HepG2 (cell line): Measurements from ENCODE around the gene RERE. TPM values are rescaled to one million over a fixed set of nuclear protein-coding genes. Genes with fewer than 3 reads are reported as not detected.

ENCODE experiments used
- ASH2L ChIP-seq: fragments of 300-600, 200-600 bp; sonication (generic); IDR thresholded peaks from 2 replicates; pipeline ENCODE4 v1.7.0; 2017; ENCODE audit warnings: low read depth, mild to moderate bottlenecking, moderate library complexity, mixed read lengths, low read length; ENCODE audit not compliant: insufficient read length
- DMAP1 ChIP-seq: IDR thresholded peaks from 2 replicates; pipeline ENCODE4 v1.6.1; 2016
- FOSL1 ChIP-seq: sonication (generic); formaldehyde crosslinking; IDR thresholded peaks from 2 replicates; pipeline ENCODE4 v1.9.0; 2021; ENCODE audit warnings: missing genetic modification reagents, borderline replicate concordance
- FOSL2 ChIP-seq: sonication (generic); formaldehyde crosslinking; IDR thresholded peaks from 2 replicates; pipeline ENCODE4 v1.4.0; 2020; ENCODE audit warnings: missing genetic modification reagents
- MIXL1 ChIP-seq: IDR thresholded peaks from 2 replicates; pipeline ENCODE4 v1.6.1; 2016
- MTA1 ChIP-seq: sonication (generic); formaldehyde crosslinking; IDR thresholded peaks from 2 replicates; pipeline ENCODE4 v1.4.0; 2020; ENCODE audit warnings: missing genetic modification reagents, mild to moderate bottlenecking, borderline replicate concordance
- PCBP1 ChIP-seq: fragments of 200-400 bp; formaldehyde crosslinking; IDR thresholded peaks from 2 replicates; pipeline ENCODE4 v1.6.1; 2017; ENCODE audit warnings: mild to moderate bottlenecking, low read depth, low read length, borderline replicate concordance
- POLR2AphosphoS5 ChIP-seq: IDR thresholded peaks from 2 replicates; pipeline ENCODE4 v1.6.1; 2012; ENCODE audit warnings: low read depth, low read length
- PPARG ChIP-seq: conservative IDR thresholded peaks from 2 replicates; pipeline ENCODE4 v1.6.1; 2016; ENCODE audit warnings: missing biosample characterization, missing genetic modification reagents
- SALL2 ChIP-seq: sonication (generic); formaldehyde crosslinking; IDR thresholded peaks from 2 replicates; pipeline ENCODE4 v1.8.1; 2023; ENCODE audit warnings: mild to moderate bottlenecking, missing genetic modification reagents, inconsistent platforms
- SIN3A ChIP-seq: IDR thresholded peaks from 2 replicates; pipeline ENCODE4 v1.6.1; 2011; ENCODE audit warnings: low read depth, mild to moderate bottlenecking, control low read depth, low read length, borderline replicate concordance
- ZBTB20 ChIP-seq: sonication (generic); formaldehyde crosslinking; IDR thresholded peaks from 2 replicates; pipeline ENCODE4 v1.8.1; 2023; ENCODE audit warnings: missing genetic modification reagents, low read depth, mild to moderate bottlenecking, borderline replicate concordance
- ZFP62 ChIP-seq: sonication (generic); formaldehyde crosslinking; IDR thresholded peaks from 2 replicates; pipeline ENCODE4 v1.4.0; 2020; ENCODE audit warnings: missing genetic modification reagents
- ZNF232 ChIP-seq: sonication (generic); formaldehyde crosslinking; IDR thresholded peaks from 2 replicates; pipeline ENCODE4 v1.4.0; 2020; ENCODE audit warnings: missing genetic modification reagents, borderline replicate concordance
- ZNF629 ChIP-seq: sonication (generic); formaldehyde crosslinking; conservative IDR thresholded peaks from 2 replicates; pipeline ENCODE4 v1.5.0; 2020; ENCODE audit warnings: missing genetic modification reagents
- ZSCAN31 ChIP-seq: sonication (generic); formaldehyde crosslinking; IDR thresholded peaks from 2 replicates; pipeline ENCODE4 v1.5.0; 2020; ENCODE audit warnings: low read depth, mild to moderate bottlenecking, missing genetic modification reagents
- polyA plus RNA-seq, 8 experiments: library from polyadenylated mRNA; depleted of rRNA in 3 of 8; stranded (reverse) in 7 of 8; unstranded in 1 of 8; fragments of >200 nt; fragmentation: Illumina TruSeq in 4 of 8; extraction: Trizol in 4 of 8; gene quantifications; 2 replicates each; pipeline versions ENCODE4 v1.2.1 to v1.2.3, GENCODE V29; 2011 to 2016; ENCODE audit warnings: low read depth in 4 of 8, missing spikeins in 1 of 8, mixed read lengths in 1 of 8; ENCODE audit not compliant: insufficient read depth in 1 of 8
- total RNA-seq, 5 experiments: library from RNA; depleted of rRNA; stranded (reverse); fragments of >200 nt; fragmentation: Illumina TruSeq; extraction: Trizol; gene quantifications; 2 replicates each; pipeline ENCODE4 v1.2.3, GENCODE V29; 2016; ENCODE audit warnings: low read depth in 1 of 5
- TF ChIP-seq, protein P1 (sequence below): IDR thresholded peaks from 2 replicates; pipeline ENCODE4 v1.6.1; 2012; ENCODE audit warnings: inconsistent platforms
- TF ChIP-seq, protein P2 (sequence below): sonication (generic); formaldehyde crosslinking; conservative IDR thresholded peaks from 2 replicates; pipeline ENCODE4 v1.5.0; 2020; ENCODE audit warnings: missing genetic modification reagents
- TF ChIP-seq, protein P3 (sequence below): sonication (generic); formaldehyde crosslinking; IDR thresholded peaks from 2 replicates; pipeline ENCODE4 v1.4.0; 2020; ENCODE audit warnings: mild to moderate bottlenecking, missing genetic modification reagents
- TF ChIP-seq, protein P4 (sequence below): sonication (generic); formaldehyde crosslinking; IDR thresholded peaks from 2 replicates; pipeline ENCODE4 v1.4.0; 2020; ENCODE audit warnings: missing genetic modification reagents

Gene RERE
- total and polyA plus RNA-seq, 2 of the 13 experiments (the other 11 are each of a cell fraction or from before 2014, with no cell fraction given) = 18.3 to 21.9 TPM

DNA sequence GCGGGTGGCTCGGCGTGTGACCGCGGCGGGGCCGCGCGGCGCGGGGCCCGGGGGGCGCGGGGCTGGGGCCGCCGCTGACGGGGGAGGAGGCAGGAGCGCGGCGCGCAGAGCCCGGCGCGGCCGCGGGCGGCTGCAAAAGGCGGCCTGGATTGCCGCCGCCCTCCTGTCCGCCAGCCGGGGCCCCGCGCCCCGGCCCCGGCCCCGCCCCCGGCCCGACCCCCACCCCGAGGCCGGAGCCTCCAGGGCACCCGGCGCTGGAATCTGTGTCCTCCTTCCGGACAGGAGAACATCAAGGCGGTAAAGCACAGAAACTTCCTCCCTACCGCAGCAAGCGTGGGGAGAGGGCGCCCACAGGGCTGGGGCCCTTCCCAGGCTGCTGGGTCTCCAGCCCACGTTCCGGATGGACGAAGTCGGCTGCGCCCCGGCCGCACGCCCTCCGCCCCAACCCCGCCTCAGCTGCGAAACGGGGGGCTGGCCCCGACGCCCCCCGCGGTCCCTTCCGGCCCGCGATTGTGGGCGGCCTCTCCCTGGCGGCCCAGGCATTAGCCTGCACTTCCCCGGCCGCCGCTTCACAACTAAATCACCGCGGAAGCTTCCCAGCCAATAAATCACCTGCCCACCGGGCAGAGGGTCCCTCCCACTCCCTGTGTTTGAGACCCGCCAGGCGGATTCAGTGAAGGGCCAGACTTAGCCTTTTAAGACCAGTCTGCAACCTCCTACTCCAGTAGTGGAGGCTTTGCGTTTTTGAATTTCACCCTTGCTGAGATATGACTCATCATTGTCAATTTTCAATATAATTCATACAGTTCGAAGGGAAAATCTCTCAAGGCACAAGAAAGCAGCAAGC is 393.5 kb downstream of the RERE start (continued):
- TF ChIP-seq, protein P1, sequence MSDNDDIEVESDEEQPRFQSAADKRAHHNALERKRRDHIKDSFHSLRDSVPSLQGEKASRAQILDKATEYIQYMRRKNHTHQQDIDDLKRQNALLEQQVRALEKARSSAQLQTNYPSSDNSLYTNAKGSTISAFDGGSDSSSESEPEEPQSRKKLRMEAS = peak; percentile 49
- TF ChIP-seq ZFP62 (CRISPR knock-in tag) (no peak), MIXL1 (CRISPR knock-in tag) (no peak), ZSCAN31 (CRISPR knock-in tag) (0 out of 2 replicates have a peak, but pooled peaks have one; percentile 64), MTA1 (CRISPR knock-in tag) (no peak), ASH2L (peak; percentile 24), SIN3A (peak; percentile 56; the same call in 1 of the 2 replicates), DMAP1 (CRISPR knock-in tag) (0 out of 2 replicates have a peak, but pooled peaks have one; percentile 28), ZNF232 (CRISPR knock-in tag) (peak; percentile 54; the same call in 1 of the 2 replicates), PCBP1 (0 out of 2 replicates have a peak, but pooled peaks have one; percentile 27), SALL2 (CRISPR knock-in tag) (no peak), ZBTB20 (CRISPR knock-in tag) (no peak), PPARG (0 out of 2 replicates have a peak, but pooled peaks have one; percentile 11), ZNF629 (CRISPR knock-in tag) (peak; percentile 27; the same call in 1 of the 2 replicates), FOSL1 (CRISPR knock-in tag) (no peak), POLR2AphosphoS5 (peak; percentile 35; the same call in 1 of the 2 replicates), FOSL2 (peak; percentile 57; the same call in 1 of the 2 replicates)
- TF ChIP-seq, protein P2, sequence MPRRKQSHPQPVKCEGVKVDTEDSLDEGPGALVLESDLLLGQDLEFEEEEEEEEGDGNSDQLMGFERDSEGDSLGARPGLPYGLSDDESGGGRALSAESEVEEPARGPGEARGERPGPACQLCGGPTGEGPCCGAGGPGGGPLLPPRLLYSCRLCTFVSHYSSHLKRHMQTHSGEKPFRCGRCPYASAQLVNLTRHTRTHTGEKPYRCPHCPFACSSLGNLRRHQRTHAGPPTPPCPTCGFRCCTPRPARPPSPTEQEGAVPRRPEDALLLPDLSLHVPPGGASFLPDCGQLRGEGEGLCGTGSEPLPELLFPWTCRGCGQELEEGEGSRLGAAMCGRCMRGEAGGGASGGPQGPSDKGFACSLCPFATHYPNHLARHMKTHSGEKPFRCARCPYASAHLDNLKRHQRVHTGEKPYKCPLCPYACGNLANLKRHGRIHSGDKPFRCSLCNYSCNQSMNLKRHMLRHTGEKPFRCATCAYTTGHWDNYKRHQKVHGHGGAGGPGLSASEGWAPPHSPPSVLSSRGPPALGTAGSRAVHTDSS = 0 out of 2 replicates have a peak, but pooled peaks have one; percentile 27
- TF ChIP-seq, protein P3, sequence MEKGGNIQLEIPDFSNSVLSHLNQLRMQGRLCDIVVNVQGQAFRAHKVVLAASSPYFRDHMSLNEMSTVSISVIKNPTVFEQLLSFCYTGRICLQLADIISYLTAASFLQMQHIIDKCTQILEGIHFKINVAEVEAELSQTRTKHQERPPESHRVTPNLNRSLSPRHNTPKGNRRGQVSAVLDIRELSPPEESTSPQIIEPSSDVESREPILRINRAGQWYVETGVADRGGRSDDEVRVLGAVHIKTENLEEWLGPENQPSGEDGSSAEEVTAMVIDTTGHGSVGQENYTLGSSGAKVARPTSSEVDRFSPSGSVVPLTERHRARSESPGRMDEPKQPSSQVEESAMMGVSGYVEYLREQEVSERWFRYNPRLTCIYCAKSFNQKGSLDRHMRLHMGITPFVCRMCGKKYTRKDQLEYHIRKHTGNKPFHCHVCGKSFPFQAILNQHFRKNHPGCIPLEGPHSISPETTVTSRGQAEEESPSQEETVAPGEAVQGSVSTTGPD (CRISPR knock-in tag) = no peak
- TF ChIP-seq, protein P4, sequence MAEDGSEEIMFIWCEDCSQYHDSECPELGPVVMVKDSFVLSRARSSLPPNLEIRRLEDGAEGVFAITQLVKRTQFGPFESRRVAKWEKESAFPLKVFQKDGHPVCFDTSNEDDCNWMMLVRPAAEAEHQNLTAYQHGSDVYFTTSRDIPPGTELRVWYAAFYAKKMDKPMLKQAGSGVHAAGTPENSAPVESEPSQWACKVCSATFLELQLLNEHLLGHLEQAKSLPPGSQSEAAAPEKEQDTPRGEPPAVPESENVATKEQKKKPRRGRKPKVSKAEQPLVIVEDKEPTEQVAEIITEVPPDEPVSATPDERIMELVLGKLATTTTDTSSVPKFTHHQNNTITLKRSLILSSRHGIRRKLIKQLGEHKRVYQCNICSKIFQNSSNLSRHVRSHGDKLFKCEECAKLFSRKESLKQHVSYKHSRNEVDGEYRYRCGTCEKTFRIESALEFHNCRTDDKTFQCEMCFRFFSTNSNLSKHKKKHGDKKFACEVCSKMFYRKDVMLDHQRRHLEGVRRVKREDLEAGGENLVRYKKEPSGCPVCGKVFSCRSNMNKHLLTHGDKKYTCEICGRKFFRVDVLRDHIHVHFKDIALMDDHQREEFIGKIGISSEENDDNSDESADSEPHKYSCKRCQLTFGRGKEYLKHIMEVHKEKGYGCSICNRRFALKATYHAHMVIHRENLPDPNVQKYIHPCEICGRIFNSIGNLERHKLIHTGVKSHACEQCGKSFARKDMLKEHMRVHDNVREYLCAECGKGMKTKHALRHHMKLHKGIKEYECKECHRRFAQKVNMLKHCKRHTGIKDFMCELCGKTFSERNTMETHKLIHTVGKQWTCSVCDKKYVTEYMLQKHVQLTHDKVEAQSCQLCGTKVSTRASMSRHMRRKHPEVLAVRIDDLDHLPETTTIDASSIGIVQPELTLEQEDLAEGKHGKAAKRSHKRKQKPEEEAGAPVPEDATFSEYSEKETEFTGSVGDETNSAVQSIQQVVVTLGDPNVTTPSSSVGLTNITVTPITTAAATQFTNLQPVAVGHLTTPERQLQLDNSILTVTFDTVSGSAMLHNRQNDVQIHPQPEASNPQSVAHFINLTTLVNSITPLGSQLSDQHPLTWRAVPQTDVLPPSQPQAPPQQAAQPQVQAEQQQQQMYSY = peak; percentile 92; the same call in 1 of the 2 replicates
